NCI-H345 (cell line): ENCODE results near the gene MS4A15.

Experiments
- DNase-seq: peaks from one replicate; lab custom pipeline; 2025; lab: John Stamatoyannopoulos, UW

The MS4A15 gene

DNA sequence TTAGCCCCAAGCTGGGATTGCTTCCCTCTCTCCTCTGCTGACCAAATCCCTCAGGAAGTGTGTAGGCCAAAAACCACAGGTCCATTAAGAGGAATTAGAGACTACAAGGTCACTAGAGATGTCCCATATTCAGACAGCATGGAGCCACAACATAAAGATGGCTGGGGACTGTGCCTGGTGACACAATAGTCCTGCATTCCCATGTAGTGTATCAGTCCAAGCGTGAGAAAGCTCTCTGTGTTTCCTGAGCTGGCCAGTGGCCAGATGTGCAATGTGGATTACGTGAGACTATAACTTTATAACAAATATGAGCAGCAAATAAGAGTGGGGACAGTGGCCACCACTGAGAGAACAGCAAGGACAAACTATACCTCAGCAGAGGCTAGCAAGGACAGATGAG is 20.9 kb downstream of the MS4A15 start:
- DNase-seq: no peak

DNA sequence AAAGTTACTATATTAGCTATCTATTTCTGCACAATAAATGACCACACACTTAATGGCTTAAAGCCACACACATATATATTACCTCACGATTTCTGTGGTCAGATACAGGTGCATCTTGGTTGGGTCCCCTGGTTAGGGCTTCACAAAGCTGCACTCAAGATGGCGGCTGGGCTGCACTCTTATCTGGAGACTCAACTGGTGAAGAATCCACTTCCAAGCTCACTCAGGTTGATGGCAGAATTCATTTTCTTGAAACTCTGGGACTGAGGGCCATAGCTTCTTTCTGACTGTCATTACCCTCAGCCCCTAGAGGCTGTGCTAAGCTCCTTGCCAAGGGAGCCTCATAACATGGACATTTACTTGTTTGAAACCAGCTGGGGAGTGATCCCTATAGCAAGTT is 23.4 kb downstream of the MS4A15 start:
- DNase-seq: no peak

DNA sequence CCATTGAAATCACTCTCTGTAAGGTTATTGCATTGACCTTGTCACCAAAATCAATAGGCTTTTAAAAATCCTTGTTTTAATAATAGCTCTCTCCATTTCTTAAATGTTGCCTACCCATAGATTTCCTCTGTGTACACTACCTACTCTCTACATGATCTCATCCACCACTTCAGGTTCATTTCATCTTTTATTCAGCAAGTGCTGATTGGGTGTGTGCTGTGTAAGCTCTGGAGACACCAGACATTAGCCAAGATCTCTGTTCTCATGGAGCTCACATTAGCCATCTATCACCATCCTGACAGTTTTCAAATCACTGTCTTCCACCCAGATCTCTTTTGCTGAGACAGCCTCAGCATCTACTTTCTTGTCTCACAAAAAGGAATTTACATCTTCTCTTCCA is 24.1 kb downstream of the MS4A15 start:
- no peak for DNase-seq

DNA sequence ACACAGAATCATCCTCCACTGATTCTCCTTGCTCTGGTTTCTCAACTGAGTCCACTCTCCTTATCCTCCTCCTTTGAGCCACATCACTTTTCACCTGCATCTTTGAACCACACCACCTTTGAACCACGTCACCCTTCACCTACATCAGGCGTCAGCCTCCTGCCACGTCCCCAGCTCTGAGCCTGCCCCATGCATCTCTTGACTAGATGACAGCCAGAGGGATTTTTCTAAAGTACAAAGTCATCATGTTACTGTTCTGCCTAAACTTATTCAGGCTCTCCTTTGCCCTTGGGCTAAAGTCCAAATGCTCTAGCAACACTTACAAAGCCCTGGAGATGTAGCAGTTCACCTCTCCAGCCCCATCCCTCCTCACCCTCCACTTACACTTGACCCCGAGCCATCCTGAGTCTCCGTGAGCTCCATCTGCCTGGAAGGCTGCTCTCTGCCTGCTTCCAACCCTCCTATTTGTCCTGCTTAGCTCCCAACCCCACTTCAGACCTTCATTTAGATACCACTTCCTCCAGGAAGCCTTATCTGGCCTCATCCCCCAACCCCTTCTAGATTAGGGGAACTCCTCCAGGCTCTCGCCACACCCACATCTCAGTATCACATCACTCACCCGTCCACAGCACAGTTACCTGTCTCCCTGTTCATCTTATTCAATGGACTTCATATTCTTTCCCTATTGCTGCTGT is 24.8 kb downstream of the MS4A15 start:
- DNase-seq: no peak

DNA sequence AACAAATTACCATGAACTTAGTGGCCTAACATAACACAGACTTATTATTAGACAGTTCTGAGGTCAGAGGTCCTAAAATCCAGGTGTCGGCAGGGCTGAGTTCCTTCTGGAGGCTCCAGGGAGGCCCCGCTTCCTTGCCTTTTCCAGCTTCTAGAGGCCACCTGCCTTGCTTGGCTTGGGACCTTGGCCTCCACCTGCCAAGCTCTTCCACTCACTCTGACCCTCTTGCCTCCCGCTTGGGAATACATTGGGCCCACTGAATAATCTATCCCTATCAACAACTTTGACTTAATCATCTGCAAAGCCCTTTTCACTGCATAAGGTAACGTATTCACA is 25.3 kb downstream of the MS4A15 start:
- no peak for DNase-seq

DNA sequence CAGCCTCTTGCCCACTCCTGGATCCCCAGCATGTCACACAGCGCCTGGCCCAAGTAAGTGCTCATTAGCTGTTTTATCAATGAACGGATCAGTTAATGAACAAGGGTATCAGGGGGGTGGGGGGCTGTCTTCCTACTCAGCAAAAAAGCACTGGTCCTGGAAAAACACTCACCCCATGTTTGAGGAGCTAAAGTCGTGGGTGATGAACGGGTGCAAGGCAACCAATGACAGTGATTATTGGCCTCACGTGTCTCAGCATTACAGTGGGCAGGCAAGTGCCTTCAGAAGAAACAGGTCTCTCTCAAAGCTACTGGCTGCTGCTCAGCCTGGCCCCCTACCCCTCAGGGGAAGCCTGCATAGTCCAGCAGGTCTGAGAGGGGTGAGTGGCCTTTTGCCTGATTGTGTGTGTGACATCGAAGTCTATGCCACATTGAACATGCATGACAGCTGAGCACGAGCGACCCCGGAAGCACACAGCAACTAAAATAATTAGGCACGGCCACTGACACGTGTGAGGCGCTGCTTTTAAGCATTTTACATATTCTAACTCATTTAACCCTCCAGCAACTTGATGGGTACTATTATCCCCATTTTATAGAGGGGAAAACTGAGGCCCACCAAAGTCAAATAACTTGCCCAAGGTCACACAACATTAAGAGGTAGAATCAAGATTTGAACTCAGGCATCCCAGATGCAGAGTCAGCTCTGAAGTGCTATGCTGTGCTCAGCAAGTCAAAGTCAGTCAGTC is 25.9 kb downstream of the MS4A15 start:
- no peak for DNase-seq

DNA sequence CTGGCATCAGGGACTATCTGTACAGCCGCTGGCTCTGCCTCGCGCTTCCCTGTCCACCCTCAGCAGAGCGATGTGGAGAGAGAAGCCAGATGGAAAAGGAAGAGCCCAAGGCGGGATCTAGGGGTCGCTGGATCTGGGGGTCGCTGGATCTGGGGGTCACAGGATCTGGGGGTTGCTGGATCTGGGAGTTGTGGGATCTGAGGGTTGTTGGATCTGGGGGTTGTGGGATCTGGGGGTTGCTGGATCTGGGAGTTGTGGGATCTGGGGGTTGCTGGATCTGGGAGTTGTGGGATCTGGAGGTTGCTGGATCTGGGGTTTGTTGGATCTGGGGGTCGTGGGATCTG is 26.4 kb downstream of the MS4A15 start:
- no peak for DNase-seq

DNA sequence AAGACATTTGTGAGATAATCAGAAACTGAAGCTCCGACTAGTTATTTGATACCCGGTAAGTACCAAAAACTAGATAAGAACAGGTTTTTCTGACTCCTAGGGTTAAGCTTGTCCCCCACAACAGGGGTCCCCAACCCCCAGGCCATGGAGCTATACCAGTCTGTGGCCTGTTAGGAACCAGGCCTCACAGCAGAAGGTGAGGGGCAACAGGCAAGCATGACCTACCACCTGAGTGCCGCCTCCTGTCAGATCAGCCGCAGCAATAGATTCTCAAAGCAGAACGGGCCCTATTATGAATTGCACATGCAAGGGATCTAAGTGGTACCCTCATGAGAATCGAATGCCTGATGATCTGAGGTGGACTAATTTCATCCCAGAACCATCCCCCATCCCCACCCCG is 27.2 kb downstream of the MS4A15 start:
- no peak for DNase-seq

DNA sequence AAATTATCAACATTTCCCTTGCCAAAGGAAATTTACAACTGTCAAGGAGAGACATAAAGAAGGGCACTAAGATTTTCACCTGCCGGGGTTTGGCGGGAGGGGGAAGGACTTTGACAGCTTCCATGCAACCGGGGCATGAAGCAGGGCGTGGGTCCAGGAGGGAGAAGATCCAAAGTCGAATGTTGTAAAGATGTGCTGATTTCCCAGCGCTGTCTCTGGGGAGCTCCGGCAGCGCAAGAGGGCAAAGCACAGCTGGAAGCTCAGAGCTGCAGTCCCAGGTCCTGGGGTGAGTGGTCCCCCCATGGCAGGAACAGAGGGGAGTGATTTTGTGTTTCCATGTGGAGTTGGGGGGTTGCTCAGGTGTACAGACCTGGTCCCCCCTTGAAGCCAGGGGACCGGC is 28.5 kb downstream of the MS4A15 start, which contains the start of gene MS4A10:
MS4A10 (plus strand) TSS at position 198 of the 400 bp plus-strand sequence. CDS start 5,003 bp downstream, outside the sequence.
- no peak for DNase-seq

DNA sequence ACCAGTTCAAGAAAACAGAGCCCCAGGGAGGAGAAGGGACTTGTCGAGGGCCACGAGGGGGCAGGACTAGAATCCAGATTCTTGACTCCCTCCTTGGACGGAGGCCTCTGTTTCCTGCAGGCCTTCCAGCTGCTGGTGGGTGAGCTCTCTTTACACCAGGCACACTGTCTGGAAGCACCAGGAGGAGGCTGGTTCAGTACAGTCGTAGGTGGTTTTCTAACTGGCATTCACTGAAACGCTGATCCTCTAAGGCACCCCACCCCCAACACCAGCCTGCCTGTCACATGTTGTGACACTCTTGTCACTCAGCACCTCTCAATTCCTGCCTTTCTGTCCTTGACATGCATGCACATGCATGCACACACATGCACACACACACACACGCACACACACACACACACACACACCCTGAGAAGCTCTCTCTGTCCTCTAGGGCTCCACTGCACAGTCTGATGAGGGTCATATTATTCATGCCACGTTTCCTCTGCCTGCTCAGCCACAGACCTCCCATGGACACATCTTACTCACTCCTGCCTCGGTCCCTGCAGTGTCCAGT is 29.2 kb downstream of the MS4A15 start:
- DNase-seq: no peak

DNA sequence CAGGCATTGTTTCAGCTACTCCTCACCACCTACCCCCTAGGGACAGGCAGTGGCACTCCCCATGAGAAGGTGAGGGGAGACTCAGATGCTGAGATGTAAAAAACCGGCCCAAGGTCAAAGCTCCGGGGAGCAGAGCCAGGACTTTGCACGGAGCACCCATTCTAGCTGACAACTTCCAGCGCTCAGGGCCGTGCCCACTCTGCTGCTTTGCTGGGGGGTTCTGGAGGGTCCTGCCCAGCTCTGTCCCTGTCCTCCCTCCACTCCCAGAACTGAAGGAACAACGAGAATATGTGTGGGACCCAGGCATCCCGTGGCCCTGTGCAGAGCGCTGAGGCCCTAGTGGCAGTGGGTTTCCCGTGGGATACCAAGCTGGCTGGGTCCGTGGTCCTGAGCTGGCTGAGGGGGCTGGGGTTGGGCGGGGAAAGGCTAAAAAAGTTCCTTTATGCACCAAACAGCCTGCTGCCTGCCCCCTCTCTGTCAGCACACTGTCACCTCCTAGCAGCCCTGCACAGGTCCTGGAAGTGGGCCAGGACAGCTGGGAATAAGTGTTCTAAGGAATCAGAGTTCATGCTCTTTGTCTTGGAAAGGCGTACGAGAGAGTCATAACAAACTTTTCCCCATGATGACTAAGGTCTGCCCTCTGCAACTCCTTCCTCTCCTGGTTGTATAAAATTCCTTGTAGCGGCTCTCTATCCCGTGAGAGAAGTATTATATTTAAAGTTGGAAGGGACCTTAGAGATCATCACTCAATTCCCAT is 30.3 kb downstream of the MS4A15 start:
- DNase-seq: no peak

DNA sequence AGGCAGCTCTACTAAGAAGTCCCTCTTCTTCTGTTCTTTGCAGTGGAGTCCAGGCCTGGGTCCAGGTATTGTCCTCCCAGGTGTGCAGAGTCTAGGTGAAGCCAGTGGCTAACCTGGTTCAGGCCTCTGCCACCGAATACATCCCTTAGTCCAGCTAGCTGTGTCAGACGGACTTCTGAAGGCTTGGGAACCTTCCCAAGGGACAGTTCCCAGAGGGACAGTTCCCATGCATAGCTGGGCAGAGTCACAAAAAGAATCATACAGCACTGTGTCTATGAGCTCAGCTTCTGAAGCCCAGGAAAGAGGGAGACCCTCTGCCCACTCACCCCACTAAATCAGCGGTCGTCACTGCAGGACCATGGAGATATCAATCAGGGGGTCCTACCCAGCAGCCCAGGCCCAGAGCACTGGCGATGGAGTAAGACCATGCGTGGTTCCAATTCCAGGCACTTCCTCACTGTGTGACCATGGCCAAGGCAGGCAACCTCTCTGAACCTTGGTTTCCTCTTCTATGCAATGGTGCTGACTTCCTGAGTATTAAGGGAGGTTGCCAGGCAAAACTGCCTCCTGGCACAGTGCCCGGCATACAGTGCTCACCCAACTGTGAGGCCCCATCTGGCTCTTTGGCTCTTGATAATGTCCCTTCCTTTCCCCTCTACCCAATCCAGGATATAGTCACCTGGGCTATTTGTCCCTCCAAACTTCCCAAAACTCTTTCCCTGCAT is 31.9 kb downstream of the MS4A15 start:
- DNase-seq: no peak

DNA sequence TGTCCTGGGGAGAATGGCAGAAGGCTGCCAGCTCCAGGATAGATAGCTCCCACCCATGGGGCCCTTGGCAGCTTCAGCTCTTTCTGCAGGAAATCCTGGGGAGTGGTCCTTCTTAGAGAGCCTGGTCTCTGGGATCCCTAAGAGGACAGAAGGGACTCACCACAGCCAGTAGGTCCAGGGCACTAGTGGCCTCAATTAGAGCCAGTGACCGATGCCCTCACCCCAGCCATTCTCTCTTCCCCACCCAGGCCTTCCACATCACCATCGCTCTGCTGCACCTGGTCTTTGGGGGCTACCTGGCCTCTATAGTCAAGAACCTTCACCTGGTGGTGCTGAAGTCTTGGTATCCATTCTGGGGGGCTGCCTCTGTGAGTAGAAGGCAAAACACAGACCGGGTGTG is 34.1 kb downstream of the MS4A15 start:
- DNase-seq: no peak

DNA sequence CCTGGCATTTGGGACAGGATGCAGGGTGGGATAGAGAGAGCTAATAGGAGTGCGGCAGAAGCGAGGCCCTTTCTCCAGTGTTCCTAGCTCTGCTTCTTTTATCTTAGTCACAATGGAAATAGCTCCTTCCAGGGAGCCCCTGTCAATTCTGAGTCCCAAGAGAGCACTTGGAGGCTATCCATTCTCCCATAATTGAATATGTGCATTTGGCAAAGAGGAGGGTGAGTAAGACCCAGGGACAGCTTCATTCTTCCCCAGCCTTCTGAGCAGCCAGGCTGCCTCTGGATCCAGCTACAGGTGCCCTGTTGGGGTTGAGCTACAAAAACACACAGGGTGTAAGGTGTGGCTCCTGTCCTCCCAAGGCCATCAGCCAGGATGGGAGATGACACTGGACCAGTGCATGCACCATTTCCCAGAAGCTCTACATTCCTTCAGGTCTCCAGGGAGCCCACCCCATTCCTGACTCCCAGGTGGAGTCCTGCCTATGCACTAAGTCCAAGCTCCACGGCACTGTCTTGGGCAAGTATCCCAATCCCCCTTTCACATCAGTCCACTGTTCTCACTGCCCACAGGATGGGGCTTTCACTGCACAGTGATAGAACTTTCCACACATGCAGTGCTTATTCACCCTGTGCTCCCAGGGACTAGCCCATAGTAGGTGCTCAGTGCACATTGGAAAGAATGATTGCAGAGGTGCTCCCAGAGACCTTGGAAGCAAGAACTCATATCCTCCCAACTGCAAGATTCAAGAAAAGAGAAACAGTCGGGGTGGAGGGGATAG is 34.7 kb downstream of the MS4A15 start:
- DNase-seq: no peak

DNA sequence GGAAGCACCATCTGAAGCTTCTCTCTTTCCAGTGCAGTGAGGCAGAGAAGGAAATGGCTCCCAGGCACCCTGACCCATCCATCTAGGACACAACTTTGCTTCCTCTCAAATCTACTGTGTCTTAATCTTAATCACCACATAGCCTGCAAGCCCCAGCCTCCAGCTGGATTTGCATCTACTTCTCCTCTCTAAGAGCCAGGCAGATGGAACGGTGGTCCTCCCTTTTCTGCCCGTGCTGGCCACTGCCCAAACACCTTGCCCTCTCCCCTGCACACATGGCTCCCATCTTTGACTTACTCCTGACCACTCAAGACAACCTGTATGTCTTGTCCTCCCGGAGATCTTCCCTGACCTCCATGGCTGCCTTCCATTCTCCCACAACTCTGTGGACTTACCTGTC is 35.9 kb downstream of the MS4A15 start:
- no peak for DNase-seq

DNA sequence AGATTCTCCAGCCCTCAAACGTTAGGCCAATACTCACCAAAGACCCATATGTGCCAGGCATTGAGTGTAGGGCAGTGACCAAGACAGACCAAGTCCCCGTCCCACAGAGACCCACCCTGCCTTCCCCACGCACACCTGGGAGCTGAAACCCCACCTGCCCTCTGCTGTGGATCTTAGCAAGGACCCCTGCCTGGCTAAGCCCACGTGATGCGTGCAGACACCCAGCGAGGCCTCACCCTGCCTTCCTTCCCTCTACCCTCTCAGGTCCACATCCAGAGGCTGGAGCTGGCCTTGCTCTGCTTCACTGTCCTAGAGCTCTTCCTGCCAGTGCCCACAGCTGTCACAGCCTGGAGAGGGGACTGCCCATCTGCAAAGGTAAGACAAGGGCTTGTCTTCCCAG is 38.6 kb downstream of the MS4A15 start:
- DNase-seq: no peak

DNA sequence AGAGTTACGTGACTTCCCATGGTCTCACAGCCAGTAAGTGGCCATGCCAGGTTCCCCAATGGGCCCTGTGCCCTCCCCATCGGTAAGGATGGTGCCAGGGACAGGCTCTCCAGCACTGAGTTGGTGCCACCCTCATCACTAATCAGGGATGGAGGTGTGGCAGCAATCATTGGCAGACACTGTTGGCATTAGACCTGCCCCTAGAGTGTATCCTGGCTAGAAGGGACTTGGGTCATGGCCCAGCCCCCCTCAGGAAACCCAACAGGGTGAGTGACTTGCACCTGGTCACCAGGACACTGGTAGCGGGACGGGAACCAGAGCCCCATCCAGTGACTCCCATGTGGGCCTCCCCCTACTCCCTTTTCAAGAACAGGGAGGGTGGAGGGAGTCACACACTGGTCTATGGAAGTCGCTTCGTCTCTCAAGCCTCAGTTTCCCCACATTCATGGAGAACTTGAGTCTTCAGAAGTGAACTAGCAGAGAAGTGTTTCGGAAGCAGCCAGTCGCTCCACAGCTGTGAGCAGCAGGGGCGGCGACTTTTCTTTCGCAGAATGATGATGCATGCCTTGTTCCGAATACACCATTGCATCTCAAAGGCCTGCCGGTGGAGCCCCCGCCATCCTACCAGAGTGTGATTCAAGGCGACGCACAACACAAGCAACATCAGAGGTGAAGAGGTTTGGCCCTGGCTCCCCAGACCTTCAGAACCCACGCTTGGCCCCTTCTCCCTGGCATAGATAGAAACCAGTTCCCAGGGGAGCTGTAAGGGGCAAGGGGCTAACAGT is 41.4 kb downstream of the MS4A15 start:
- no peak for DNase-seq

DNA sequence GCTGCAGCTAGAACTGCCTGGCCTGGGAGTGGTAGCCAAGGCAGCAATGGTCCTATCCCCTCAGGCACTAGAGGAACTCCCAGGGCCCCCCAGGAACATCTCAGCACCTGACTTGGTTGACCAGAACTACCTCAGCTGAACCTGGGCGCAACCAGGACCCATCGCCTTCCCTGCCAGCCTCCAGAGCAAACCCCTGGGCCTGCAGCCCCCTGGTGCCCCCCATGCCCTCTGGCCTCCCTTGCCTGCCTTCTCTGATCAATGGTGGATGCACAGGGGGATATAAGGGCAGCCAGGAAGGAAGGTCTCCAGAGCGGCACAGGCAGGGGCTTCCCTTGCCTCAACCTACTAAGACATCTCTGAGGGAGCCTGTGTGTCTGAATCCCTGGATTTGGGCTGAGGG is 42.0 kb downstream of the MS4A15 start:
- no peak for DNase-seq

DNA sequence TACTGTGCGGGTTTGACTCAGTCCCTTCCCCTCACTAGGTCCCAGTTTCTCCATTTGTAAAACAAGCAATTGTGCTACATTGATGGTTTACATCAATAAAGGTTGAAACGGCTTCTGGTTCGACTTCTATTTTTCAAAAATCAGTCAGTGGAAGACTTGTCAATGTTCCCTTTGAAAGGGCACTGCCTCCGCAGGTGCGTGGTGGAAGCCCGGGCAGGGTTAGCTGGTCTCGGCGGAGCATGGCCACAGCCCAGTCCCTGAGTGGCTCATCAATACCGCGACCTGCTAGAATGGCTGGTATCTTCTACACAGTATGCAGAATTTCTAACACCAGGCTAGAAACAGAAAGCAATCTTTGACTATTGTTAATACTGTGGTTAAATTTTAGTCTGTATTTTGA is 44.5 kb downstream of the MS4A15 start:
- DNase-seq: no peak

DNA sequence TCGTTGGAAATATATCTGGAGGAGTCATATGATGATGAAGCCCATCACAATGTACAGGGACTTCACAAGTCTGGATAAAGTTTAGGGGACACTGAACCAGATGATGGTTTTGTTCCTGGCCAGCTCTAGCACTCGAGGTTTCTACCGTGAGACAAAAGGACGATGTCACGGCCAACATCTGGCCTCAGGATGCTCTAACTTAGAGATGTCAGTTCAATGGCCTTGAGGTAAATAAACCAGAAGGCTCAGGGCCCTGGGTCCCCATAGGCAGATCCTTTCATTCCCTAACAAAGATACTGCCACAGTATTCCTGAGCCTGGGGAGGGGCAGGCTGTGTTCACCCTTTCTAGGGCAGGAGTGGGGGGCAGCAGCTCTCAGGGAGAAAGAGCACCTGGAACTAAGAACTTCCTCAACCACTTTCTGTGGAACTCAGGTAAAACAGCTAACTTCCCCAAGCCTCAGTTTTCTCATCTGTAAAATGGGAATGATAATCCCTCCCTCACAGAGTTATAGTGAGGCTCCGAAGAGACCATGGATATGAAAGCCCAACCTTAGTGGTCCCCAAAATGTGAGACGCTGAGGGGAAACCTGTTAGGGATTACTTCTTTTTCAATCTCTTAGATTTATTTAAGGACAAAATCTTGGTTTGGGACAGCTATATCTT is 46.7 kb downstream of the MS4A15 start:
- no peak for DNase-seq
